AG20443 (cell line): ENCODE data around the gene CTTNBP2.

Experiments used
- DNase-seq: peaks from one replicate; pipeline ENCODE4 v3.0.0; 2012; ENCODE audit warnings: low spot score, mixed read lengths

The CTTNBP2 gene

GRCh38 chr7:117689406-117689805, 183.8 kb downstream of the CTTNBP2 start:
- no peak for DNase-seq

GRCh38 chr7:117688126-117688525, 185.1 kb downstream of the CTTNBP2 start:
- no peak for DNase-seq

- DNase-seq, result no peak
These were observed 186.8 kb downstream of the CTTNBP2 start for GRCh38 chr7:117686311-117686935.

- no peak for DNase-seq
These were observed 187.4 kb downstream of the CTTNBP2 start for GRCh38 chr7:117685795-117686194.

GRCh38 chr7:117683430-117684175, 189.6 kb downstream of the CTTNBP2 start:
- no peak for DNase-seq

- no peak for DNase-seq
These were observed 190.4 kb downstream of the CTTNBP2 start for GRCh38 chr7:117682681-117683385.

GRCh38 chr7:117679120-117679519, 194.1 kb downstream of the CTTNBP2 start:
- no peak for DNase-seq

- DNase-seq, result no peak
These were observed 197.5 kb downstream of the CTTNBP2 start for GRCh38 chr7:117675497-117676435.

- no peak for DNase-seq
These were observed 198.6 kb downstream of the CTTNBP2 start for GRCh38 chr7:117674617-117675016.

GRCh38 chr7:117673839-117674238, 199.4 kb downstream of the CTTNBP2 start:
- DNase-seq, result peak; percentile 20

GRCh38 chr7:117673367-117673766, 199.9 kb downstream of the CTTNBP2 start:
- no peak for DNase-seq

GRCh38 chr7:117672453-117672852, 200.8 kb downstream of the CTTNBP2 start:
- no peak for DNase-seq

- DNase-seq, result no peak
These were observed 203.4 kb downstream of the CTTNBP2 start for GRCh38 chr7:117669818-117670217.

GRCh38 chr7:117667456-117667855, 205.8 kb downstream of the CTTNBP2 start:
- DNase-seq, result no peak

GRCh38 chr7:117666689-117667088, 206.6 kb downstream of the CTTNBP2 start:
- no peak for DNase-seq

- peak; percentile 11 for DNase-seq
These were observed 207.2 kb downstream of the CTTNBP2 start for GRCh38 chr7:117666031-117666430.

GRCh38 chr7:117665368-117665767, 207.9 kb downstream of the CTTNBP2 start:
- no peak for DNase-seq

- DNase-seq, result no peak
These were observed 209.2 kb downstream of the CTTNBP2 start for GRCh38 chr7:117664047-117664446.

GRCh38 chr7:117661328-117661727, 211.9 kb downstream of the CTTNBP2 start:
- DNase-seq, result no peak
